Activated T-cell treated with anti-CD3 and anti-CD28 coated beads for 4 hours (primary cell): ENCODE results near the gene USP35.
"Not testable (repeated sequence)": the region's sequence is repeated elsewhere in the genome, so short reads cannot be mapped to it uniquely, and the experiment has no call there.

ENCODE experiments used
- DNase-seq: peaks from one replicate; pipeline ENCODE4 v3.0.0-alpha.2; 2020

USP35 gene

GRCh38 chr11:78218707-78219492 is 30.2 kb downstream of the USP35 start:
- no peak for DNase-seq

GRCh38 chr11:78219493-78220217 is 30.9 kb downstream of the USP35 start:
- DNase-seq: no peak

GRCh38 chr11:78220218-78221157 is 31.8 kb downstream of the USP35 start:
- no peak for DNase-seq

- no peak for DNase-seq
Measured at GRCh38 chr11:78221396-78222315, 32.9 kb downstream of the USP35 start.

- not testable (repeated sequence) for DNase-seq
Measured at GRCh38 chr11:78222726-78223125, 34.0 kb downstream of the USP35 start.

GRCh38 chr11:78223320-78223954 is 34.7 kb downstream of the USP35 start:
- DNase-seq: no peak

- no peak for DNase-seq
Measured at GRCh38 chr11:78224506-78224905, 35.8 kb downstream of the USP35 start.

GRCh38 chr11:78224906-78225420 is 36.2 kb downstream of the USP35 start:
- DNase-seq: no peak

- no peak for DNase-seq
Measured at GRCh38 chr11:78226684-78227680, 38.3 kb downstream of the USP35 start.

GRCh38 chr11:78227921-78228320 is 39.2 kb downstream of the USP35 start:
- DNase-seq: no peak

- no peak for DNase-seq
Measured at GRCh38 chr11:78228467-78228866, 39.7 kb downstream of the USP35 start.

- DNase-seq: no peak
Measured at GRCh38 chr11:78229106-78229505, 40.4 kb downstream of the USP35 start.

GRCh38 chr11:78230161-78230877 is 41.6 kb downstream of the USP35 start:
- DNase-seq: no peak

- DNase-seq: no peak
Measured at GRCh38 chr11:78231962-78232501, 43.3 kb downstream of the USP35 start.

GRCh38 chr11:78233046-78233445 is 44.3 kb downstream of the USP35 start:
- not testable (repeated sequence) for DNase-seq

- DNase-seq: no peak
Measured at GRCh38 chr11:78234006-78234405, 45.3 kb downstream of the USP35 start.

- DNase-seq: no peak
Measured at GRCh38 chr11:78237293-78238046, 48.8 kb downstream of the USP35 start.

GRCh38 chr11:78239781-78240180 is 51.1 kb downstream of the USP35 start:
- no peak for DNase-seq
